MG63 (cell line): ENCODE measurements around the gene RNF10. TPM values are rescaled to one million over a fixed set of nuclear protein-coding genes. Genes with fewer than 3 reads are reported as not detected.
"Not testable (repeated sequence)": the region's sequence is repeated elsewhere in the genome, so short reads cannot be mapped to it uniquely, and the experiment has no call there.

ENCODE experiments used
- DNase-seq: peaks from one replicate; pipeline ENCODE4 v3.0.0-alpha.2; 2020
- H3K27me3 ChIP-seq: fragments of 250-450 bp; sonication (Bioruptor Pico); 2 replicates; pipeline ENCODE4 v1.5.1; 2020; ENCODE audit warnings: mild to moderate bottlenecking, moderate library complexity
- H3K36me3 ChIP-seq: fragments of 250-450 bp; sonication (Bioruptor Pico); 2 replicates; pipeline ENCODE4 v1.5.1; 2020; ENCODE audit warnings: mild to moderate bottlenecking, moderate library complexity
- H3K4me3 ChIP-seq: fragments of 250-450 bp; sonication (Bioruptor Pico); 2 replicates; pipeline ENCODE4 v1.5.1; 2020; ENCODE audit warnings: mild to moderate bottlenecking, moderate library complexity
- H3K9me3 ChIP-seq: fragments of 250-450 bp; sonication (Bioruptor Pico); 2 replicates; pipeline ENCODE4 v1.5.1; 2020; ENCODE audit warnings: mild to moderate bottlenecking, moderate library complexity
- total RNA-seq: library from RNA; depleted of rRNA; stranded (reverse); fragments of >200 nt; shearing (Covaris generic); gene quantifications from 2 replicates; pipeline ENCODE4 v1.2.3, GENCODE V29; 2014; ENCODE audit warnings: low replicate concordance

RNF10 gene
- total RNA-seq, 1 experiment from 2014 or later: 64.1 TPM

- no peaks in the 10 kb centered on the region for H3K9me3 ChIP-seq
- H3K4me3 ChIP-seq: no peak overlapping the region
- 0 out of 2 replicates have a peak, but pooled peaks cover 2% of the 10 kb centered on the region for H3K27me3 ChIP-seq
- DNase-seq: no peak
- no peaks in the 10 kb centered on the region for H3K36me3 ChIP-seq
Observed at GRCh38 chr12:120588371-120588770, 54.2 kb downstream of the RNF10 start.

- no peak for DNase-seq
- Histone ChIP-seq H3K9me3 (no peaks in the 10 kb centered on the region), H3K36me3 (no peaks in the 10 kb centered on the region), H3K4me3 (no peak overlapping the region), H3K27me3 (0 out of 2 replicates have a peak, but pooled peaks cover 2% of the 10 kb centered on the region)
Observed at GRCh38 chr12:120588948-120589930, 55.1 kb downstream of the RNF10 start.

- no peak for DNase-seq
- no peak overlapping the region for H3K4me3 ChIP-seq
Observed at GRCh38 chr12:120590741-120591407, 56.7 kb downstream of the RNF10 start.

GRCh38 chr12:120592121-120593049 lies 58.2 kb downstream of the RNF10 start:
- no peak overlapping the region for H3K4me3 ChIP-seq
- no peak for DNase-seq

More at GRCh38 chr12:120590741-120591407, 56.7 kb downstream of the RNF10 start:
- Histone ChIP-seq H3K36me3 (no peaks in the 10 kb centered on the region), H3K27me3 (no peaks in the 10 kb centered on the region), H3K9me3 (no peaks in the 10 kb centered on the region)

GRCh38 chr12:120596901-120597300 lies 62.7 kb downstream of the RNF10 start:
- no peak for DNase-seq
- Histone ChIP-seq H3K4me3 (no peak overlapping the region), H3K36me3 (no peaks in the 10 kb centered on the region), H3K9me3 (no peaks in the 10 kb centered on the region), H3K27me3 (no peaks in the 10 kb centered on the region)

More at GRCh38 chr12:120592121-120593049, 58.2 kb downstream of the RNF10 start:
- H3K9me3 ChIP-seq: no peaks in the 10 kb centered on the region
- no peaks in the 10 kb centered on the region for H3K36me3 ChIP-seq
- no peaks in the 10 kb centered on the region for H3K27me3 ChIP-seq

GRCh38 chr12:120597861-120598260 lies 63.7 kb downstream of the RNF10 start:
- Histone ChIP-seq H3K4me3 (no peak overlapping the region), H3K27me3 (no peaks in the 10 kb centered on the region), H3K9me3 (no peaks in the 10 kb centered on the region), H3K36me3 (no peaks in the 10 kb centered on the region)
- no peak for DNase-seq

- Histone ChIP-seq H3K27me3 (no peaks in the 10 kb centered on the region), H3K9me3 (no peaks in the 10 kb centered on the region), H3K36me3 (no peaks in the 10 kb centered on the region), H3K4me3 (no peak overlapping the region)
- DNase-seq: peak; percentile 21
Observed at GRCh38 chr12:120598674-120599463, 64.7 kb downstream of the RNF10 start.

GRCh38 chr12:120599672-120600552 lies 65.8 kb downstream of the RNF10 start:
- Histone ChIP-seq H3K36me3 (no peaks in the 10 kb centered on the region), H3K9me3 (no peaks in the 10 kb centered on the region), H3K27me3 (no peaks in the 10 kb centered on the region), H3K4me3 (no peak overlapping the region)
- no peak for DNase-seq

GRCh38 chr12:120602416-120602815 lies 68.3 kb downstream of the RNF10 start:
- H3K36me3 ChIP-seq, H3K27me3 ChIP-seq, H3K9me3 ChIP-seq, H3K4me3 ChIP-seq: not testable (repeated sequence)
- peak; percentile 10 for DNase-seq

GRCh38 chr12:120610560-120610959 lies 76.4 kb downstream of the RNF10 start:
- DNase-seq: no peak
- H3K27me3 ChIP-seq: peaks cover 3% of the 10 kb centered on the region; the same call in 1 of the 2 replicates

GRCh38 chr12:120611534-120611933 lies 77.4 kb downstream of the RNF10 start:
- H3K4me3 ChIP-seq, DNase-seq, H3K9me3 ChIP-seq, H3K36me3 ChIP-seq, H3K27me3 ChIP-seq: not testable (repeated sequence)

More at GRCh38 chr12:120610560-120610959, 76.4 kb downstream of the RNF10 start:
- Histone ChIP-seq H3K4me3 (no peak overlapping the region), H3K36me3 (no peaks in the 10 kb centered on the region), H3K9me3 (no peaks in the 10 kb centered on the region)

- Histone ChIP-seq H3K36me3 (no peaks in the 10 kb centered on the region), H3K27me3 (peaks cover 8% of the 10 kb centered on the region), H3K9me3 (no peaks in the 10 kb centered on the region), H3K4me3 (no peak overlapping the region)
- no peak for DNase-seq
Observed at GRCh38 chr12:120614848-120615247, 80.7 kb downstream of the RNF10 start.

GRCh38 chr12:120617193-120617592 lies 83.0 kb downstream of the RNF10 start:
- H3K9me3 ChIP-seq, H3K36me3 ChIP-seq, H3K27me3 ChIP-seq, H3K4me3 ChIP-seq, DNase-seq: not testable (repeated sequence)

GRCh38 chr12:120617767-120618166 lies 83.6 kb downstream of the RNF10 start:
- not testable (repeated sequence) for H3K36me3 ChIP-seq, H3K4me3 ChIP-seq, H3K27me3 ChIP-seq, DNase-seq, H3K9me3 ChIP-seq
